ENCODE measurements around the gene GALNS.

DNA sequence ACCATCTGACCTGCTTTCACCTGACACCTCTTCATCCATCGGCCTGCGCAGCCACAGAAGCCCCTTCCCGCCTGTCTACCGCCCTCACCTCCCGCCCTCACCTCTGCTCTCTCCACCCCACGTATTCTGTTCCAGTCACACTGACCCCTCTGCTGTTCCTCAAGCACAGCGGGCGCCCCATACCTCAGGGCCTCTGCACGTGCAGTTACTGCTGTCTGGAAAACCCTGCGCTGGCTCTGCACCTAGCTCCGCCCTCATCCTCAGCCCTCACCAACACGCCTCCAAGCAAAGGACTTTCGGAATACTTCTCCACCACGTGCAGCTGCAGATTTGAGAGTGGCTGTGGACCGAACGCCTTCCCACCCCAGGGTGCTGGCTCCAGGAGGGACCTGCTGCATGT is 34.3 kb upstream of the GALNS start:
- TF ChIP-seq, protein P1, sequence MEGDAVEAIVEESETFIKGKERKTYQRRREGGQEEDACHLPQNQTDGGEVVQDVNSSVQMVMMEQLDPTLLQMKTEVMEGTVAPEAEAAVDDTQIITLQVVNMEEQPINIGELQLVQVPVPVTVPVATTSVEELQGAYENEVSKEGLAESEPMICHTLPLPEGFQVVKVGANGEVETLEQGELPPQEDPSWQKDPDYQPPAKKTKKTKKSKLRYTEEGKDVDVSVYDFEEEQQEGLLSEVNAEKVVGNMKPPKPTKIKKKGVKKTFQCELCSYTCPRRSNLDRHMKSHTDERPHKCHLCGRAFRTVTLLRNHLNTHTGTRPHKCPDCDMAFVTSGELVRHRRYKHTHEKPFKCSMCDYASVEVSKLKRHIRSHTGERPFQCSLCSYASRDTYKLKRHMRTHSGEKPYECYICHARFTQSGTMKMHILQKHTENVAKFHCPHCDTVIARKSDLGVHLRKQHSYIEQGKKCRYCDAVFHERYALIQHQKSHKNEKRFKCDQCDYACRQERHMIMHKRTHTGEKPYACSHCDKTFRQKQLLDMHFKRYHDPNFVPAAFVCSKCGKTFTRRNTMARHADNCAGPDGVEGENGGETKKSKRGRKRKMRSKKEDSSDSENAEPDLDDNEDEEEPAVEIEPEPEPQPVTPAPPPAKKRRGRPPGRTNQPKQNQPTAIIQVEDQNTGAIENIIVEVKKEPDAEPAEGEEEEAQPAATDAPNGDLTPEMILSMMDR (IDR thresholded peaks at IDR 0.05; ENCODE audit: poor library complexity, severe bottlenecking): no peak
- TF ChIP-seq, protein P2, sequence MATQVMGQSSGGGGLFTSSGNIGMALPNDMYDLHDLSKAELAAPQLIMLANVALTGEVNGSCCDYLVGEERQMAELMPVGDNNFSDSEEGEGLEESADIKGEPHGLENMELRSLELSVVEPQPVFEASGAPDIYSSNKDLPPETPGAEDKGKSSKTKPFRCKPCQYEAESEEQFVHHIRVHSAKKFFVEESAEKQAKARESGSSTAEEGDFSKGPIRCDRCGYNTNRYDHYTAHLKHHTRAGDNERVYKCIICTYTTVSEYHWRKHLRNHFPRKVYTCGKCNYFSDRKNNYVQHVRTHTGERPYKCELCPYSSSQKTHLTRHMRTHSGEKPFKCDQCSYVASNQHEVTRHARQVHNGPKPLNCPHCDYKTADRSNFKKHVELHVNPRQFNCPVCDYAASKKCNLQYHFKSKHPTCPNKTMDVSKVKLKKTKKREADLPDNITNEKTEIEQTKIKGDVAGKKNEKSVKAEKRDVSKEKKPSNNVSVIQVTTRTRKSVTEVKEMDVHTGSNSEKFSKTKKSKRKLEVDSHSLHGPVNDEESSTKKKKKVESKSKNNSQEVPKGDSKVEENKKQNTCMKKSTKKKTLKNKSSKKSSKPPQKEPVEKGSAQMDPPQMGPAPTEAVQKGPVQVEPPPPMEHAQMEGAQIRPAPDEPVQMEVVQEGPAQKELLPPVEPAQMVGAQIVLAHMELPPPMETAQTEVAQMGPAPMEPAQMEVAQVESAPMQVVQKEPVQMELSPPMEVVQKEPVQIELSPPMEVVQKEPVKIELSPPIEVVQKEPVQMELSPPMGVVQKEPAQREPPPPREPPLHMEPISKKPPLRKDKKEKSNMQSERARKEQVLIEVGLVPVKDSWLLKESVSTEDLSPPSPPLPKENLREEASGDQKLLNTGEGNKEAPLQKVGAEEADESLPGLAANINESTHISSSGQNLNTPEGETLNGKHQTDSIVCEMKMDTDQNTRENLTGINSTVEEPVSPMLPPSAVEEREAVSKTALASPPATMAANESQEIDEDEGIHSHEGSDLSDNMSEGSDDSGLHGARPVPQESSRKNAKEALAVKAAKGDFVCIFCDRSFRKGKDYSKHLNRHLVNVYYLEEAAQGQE (IDR thresholded peaks at IDR 0.05; ENCODE audit: borderline replicate concordance): no peak
